Measurements from ENCODE around the gene CSDE1.

CSDE1 gene

GRCh38 chr1:114702737-114703136, 55.0 kb downstream of the CSDE1 start:
- TF ChIP-seq CTCF (IDR thresholded peaks at IDR 0.05; ENCODE audit: low read depth, low read length) = no peak
- Histone ChIP-seq H3K9me3 (no peaks in the 10 kb centered on the region), H3K4me3 (ENCODE audit: low read depth, low read length) (no peak overlapping the region), H3K27me3 (peaks cover 18% of the 10 kb centered on the region), H3K36me3 (peaks cover 10% of the 10 kb centered on the region), H3K4me1 (no peaks in the 10 kb centered on the region)
- DNase-seq = no peak

- no peak for DNase-seq
- TF ChIP-seq CTCF (IDR thresholded peaks at IDR 0.05; ENCODE audit: low read depth, low read length) = no peak
- H3K9me3 ChIP-seq = no peaks in the 10 kb centered on the region
- H3K27me3 ChIP-seq = peaks cover 26% of the 10 kb centered on the region
- H3K4me3 ChIP-seq (ENCODE audit: low read depth, low read length) = no peak overlapping the region
- peaks cover 2% of the 10 kb centered on the region for H3K36me3 ChIP-seq
- H3K4me1 ChIP-seq = no peaks in the 10 kb centered on the region
These were observed 55.9 kb downstream of the CSDE1 start for GRCh38 chr1:114701931-114702330.

- no peaks in the 10 kb centered on the region; the same call in 1 of the 2 replicates for H3K36me3 ChIP-seq
- no peak for DNase-seq
These were observed 57.7 kb downstream of the CSDE1 start for GRCh38 chr1:114700036-114700600.

GRCh38 chr1:114696810-114697209, 61.0 kb downstream of the CSDE1 start:
- TF ChIP-seq CTCF (IDR thresholded peaks at IDR 0.05; ENCODE audit: low read depth, low read length) = no peak
- H3K4me1 ChIP-seq = no peaks in the 10 kb centered on the region
- DNase-seq = no peak
- H3K9me3 ChIP-seq = no peaks in the 10 kb centered on the region
- no peaks in the 10 kb centered on the region for H3K36me3 ChIP-seq
- H3K27me3 ChIP-seq = peaks cover 39% of the 10 kb centered on the region
- H3K4me3 ChIP-seq (ENCODE audit: low read depth, low read length) = no peak overlapping the region

More at GRCh38 chr1:114700036-114700600, 57.7 kb downstream of the CSDE1 start:
- no peak for TF ChIP-seq CTCF (IDR thresholded peaks at IDR 0.05; ENCODE audit: low read depth, low read length)
- no peaks in the 10 kb centered on the region for H3K4me1 ChIP-seq
- H3K4me3 ChIP-seq (ENCODE audit: low read depth, low read length) = no peak overlapping the region
- H3K27me3 ChIP-seq = peaks cover 39% of the 10 kb centered on the region
- no peaks in the 10 kb centered on the region for H3K9me3 ChIP-seq

GRCh38 chr1:114695430-114696058, 62.2 kb downstream of the CSDE1 start, which contains the start of gene AMPD1:
Gene AMPD1, minus strand, starts transcription at chr1:114695546. Its CDS starts 75 bp downstream, at chr1:114695471.
- no peak within 1 kb of the TSS for H3K4me3 ChIP-seq (ENCODE audit: low read depth, low read length)
- TF ChIP-seq CTCF (IDR thresholded peaks at IDR 0.05; ENCODE audit: low read depth, low read length) = no peak

More at GRCh38 chr1:114695430-114696058, 62.2 kb downstream of the CSDE1 start, which contains the start of gene AMPD1:
- Histone ChIP-seq H3K36me3 (no peaks in the 10 kb centered on the region), H3K9me3 (no peaks in the 10 kb centered on the region), H3K4me1 (no peaks in the 10 kb centered on the region), H3K27me3 (peaks cover 30% of the 10 kb centered on the region)
- DNase-seq = no peak

All from BE2C (cell line).